Fibroblast of the aortic adventitia (primary cell): ENCODE measurements around the gene GOSR2. TPM values are rescaled to one million over a fixed set of nuclear protein-coding genes. Genes with fewer than 3 reads are reported as not detected.

Source experiments
- DNase-seq: peaks from one replicate; pipeline ENCODE4 v3.0.0-alpha.2; 2010; ENCODE audit warnings: low read depth
- H3K4me3 ChIP-seq: 2 replicates; pipeline ENCODE4 v1.5.1; 2011; ENCODE audit warnings: low read depth, mild to moderate bottlenecking, control low read depth, low read length, moderate library complexity
- total RNA-seq: library from RNA; depleted of rRNA; stranded (reverse); fragments of >200 nt; gene quantifications from 2 replicates; pipeline ENCODE4 v1.2.3, GENCODE V29; 2012; ENCODE audit warnings: low replicate concordance
- TF ChIP-seq, protein P1 (sequence below): IDR thresholded peaks from 2 replicates; pipeline ENCODE4 v1.5.1; 2011; ENCODE audit warnings: mild to moderate bottlenecking, low read length, control low read depth, inconsistent platforms; ENCODE audit not compliant: insufficient read depth

Gene GOSR2
- total RNA-seq, 1 donor = 49.3 TPM

DNA sequence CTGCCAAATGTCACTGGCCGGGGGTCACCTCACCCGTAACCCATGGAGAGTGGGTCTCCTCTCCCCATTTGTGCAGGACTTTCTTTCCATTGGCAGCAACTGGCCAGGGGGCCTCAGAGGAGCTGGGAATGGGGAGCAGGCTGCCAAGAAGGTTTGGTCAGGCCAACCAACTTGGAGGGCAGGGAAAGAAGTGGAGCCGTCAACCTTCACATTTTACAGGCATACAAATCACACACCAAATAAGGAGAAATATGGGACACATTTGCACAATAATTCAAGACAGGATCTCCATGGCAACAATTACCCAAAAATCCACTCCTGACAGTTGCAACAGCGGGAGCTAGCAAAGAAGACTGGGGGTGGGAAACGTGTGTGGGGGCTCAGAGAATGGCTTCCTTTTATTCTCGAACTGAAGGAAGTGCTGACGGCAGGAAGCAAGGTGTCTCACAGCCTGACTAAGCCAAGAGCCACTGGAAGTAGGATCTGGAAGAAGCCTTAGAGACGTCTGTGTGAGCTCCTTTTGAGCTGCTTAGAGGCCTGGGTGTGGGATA lies 35.2 kb downstream of the GOSR2 start:
- TF ChIP-seq, protein P1, sequence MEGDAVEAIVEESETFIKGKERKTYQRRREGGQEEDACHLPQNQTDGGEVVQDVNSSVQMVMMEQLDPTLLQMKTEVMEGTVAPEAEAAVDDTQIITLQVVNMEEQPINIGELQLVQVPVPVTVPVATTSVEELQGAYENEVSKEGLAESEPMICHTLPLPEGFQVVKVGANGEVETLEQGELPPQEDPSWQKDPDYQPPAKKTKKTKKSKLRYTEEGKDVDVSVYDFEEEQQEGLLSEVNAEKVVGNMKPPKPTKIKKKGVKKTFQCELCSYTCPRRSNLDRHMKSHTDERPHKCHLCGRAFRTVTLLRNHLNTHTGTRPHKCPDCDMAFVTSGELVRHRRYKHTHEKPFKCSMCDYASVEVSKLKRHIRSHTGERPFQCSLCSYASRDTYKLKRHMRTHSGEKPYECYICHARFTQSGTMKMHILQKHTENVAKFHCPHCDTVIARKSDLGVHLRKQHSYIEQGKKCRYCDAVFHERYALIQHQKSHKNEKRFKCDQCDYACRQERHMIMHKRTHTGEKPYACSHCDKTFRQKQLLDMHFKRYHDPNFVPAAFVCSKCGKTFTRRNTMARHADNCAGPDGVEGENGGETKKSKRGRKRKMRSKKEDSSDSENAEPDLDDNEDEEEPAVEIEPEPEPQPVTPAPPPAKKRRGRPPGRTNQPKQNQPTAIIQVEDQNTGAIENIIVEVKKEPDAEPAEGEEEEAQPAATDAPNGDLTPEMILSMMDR = no peak
- no peak for DNase-seq
- no peak overlapping the region for H3K4me3 ChIP-seq

DNA sequence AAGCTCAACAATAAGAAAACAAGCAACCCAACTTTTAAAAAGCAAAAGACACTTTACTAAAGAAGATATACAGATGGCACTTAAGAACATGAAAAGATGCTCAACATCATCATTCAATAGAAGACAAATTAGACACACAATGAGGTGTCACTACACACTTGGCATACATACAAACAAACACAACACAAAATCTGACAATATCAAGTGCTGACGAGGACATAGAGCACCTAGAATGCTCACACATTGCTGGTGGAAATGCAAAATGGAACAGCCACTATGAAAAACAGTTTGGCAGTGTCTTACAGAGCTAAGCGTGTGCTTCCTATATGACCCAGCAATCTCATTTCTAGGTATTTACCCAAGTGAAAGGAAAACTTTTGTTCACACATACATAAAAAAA lies 37.2 kb downstream of the GOSR2 start:
- no peak for DNase-seq
- TF ChIP-seq, protein P1 = no peak
- H3K4me3 ChIP-seq = no peak overlapping the region

DNA sequence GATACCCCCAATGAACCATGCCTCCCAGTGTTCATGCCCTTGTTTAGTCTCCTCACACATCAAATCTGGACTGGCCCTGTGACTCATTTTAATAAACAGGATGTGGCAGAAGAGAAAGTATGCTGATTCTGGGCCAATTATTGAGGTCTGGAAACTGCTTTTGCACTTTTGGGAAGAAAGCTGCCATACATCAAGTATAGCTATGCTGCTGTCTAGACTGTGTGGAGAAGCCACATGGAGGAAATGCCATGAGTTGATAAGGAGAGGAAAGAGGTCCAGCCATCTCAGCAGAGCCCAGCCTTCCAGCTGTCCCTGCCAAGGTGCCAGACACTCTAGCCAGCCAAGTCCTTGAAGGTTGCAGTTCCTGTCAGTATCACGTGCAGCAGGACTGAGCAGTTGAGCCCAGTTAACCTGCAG lies 39.4 kb downstream of the GOSR2 start:
- peak; percentile 90 for DNase-seq
- TF ChIP-seq, protein P1 = no peak
- H3K4me3 ChIP-seq = no peak overlapping the region

DNA sequence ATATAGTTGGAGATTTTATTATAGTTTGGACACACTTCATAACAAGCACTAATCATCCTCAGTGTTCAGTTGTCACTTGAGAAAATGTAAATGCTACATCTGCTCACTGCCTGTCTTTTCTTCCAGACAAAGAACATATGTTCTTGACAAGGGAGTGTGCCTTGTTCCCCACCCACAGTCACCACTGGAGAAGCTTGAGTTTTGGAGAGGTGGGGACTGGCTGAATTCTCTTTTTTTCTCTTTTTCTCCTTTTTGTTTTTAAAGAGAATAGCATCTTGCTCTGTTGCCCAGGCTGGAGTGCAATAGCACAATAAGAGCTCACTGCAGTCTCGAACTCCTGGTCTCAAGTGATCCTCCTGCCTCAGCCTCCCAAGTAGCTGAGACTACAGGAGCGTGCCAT lies 40.6 kb downstream of the GOSR2 start:
- TF ChIP-seq, protein P1 = no peak

DNA sequence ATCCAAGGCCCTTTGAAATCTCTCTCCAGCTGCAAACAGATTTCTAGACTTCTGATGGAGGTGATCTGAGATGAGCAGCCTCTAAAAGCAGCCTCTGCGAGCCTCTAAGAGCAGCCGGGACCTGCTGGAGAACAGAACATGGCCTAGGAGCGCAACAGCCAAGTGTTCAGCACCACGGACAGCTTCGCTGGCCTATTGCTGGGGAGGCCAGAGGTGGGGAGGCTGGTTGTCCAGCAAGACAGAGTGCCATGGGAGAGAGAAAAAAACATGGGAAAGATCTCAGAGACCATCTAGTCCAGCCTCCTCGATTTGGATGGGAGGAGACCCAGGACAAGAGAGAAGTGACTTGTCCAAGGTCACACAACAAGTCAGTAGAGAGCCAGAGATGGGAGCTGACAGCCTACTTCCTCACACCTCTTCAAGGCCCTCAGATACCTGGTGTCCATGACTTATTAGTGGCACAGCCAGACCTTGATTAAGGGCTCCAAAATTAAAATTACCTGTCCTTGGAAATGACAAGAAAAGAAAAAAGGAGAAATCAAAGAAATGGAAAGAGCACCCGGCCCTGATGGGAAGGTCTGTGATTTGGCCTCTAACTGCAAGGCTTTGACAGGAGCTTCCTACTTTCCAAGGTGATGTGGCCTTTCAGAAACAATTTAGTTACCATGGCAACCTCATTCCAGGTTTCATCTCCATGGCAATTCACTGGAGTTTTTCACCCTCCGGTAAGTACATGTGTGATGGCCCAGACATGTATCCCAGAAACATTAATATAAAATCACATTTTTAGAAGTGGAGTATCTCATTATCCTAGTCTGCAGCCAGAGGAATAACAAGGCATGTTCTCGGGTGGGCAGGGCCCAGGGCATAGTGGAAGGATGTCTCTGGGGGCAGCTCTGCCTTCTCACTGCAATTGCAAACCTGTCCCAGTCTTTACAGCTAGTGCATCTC lies 41.6 kb downstream of the GOSR2 start:
- TF ChIP-seq, protein P1 = no peak
- DNase-seq = peak; percentile 40
- H3K4me3 ChIP-seq = no peak overlapping the region

More for the DNA sequence above, 40.6 kb downstream of the GOSR2 start:
- H3K4me3 ChIP-seq = no peak overlapping the region
- DNase-seq = no peak

DNA sequence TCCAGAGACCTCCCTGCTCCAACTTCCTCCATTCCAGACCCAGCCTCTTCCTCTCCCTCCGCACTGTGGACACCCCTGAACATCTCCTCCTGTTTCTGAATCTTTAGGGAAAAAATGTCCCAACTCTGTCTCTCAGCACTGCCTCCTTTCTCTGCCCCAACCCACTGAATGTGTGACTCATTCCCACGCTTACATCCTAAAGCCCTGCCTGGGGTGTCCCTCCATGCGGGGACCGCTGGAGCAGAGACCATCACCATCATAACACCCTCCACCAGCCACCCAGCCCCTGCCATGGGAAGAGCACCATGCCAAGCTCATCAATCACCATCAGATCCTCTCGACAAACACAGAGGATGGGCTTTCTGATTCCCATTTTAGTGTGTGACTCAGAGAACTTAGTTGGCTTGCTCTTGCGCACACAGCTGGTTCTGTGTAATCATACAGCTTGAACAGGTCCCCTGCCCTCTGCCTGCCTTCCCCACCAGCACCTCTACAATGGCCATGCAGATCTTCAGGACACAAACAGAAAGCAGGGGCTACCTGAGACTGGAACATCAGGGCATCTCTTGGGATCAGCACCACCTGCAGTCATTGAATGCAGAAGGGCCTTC lies 45.4 kb downstream of the GOSR2 start:
- no peak for DNase-seq
- H3K4me3 ChIP-seq = no peak overlapping the region
- TF ChIP-seq, protein P1 = no peak
